ENCODE results near the gene PIP5K1B. TPM values are rescaled to one million over a fixed set of nuclear protein-coding genes. Genes with fewer than 3 reads are reported as not detected.

PIP5K1B gene
- total and polyA plus RNA-seq, 2 of the 13 experiments (the other 11 are each of a cell fraction or from before 2014, with no cell fraction given): 15.8 to 17.5 TPM

GRCh38 chr9:68705531-68706362, 707 bp downstream of the PIP5K1B start (continued):
- no peak for TF ChIP-seq ZNF274 (CRISPR knock-in tag; IDR thresholded peaks at IDR 0.05)
- peak; percentile 74 for TF ChIP-seq ZBTB7B (CRISPR knock-in tag; IDR thresholded peaks at IDR 0.05)
- no peak for TF ChIP-seq ESRRA (CRISPR knock-in tag; IDR thresholded peaks at IDR 0.05; ENCODE audit: low read depth)
- no peak; the same call in 1 of the 2 replicates for TF ChIP-seq TFDP2 (CRISPR knock-in tag; IDR thresholded peaks at IDR 0.05)
- no peak for TF ChIP-seq HMG20A (CRISPR knock-in tag; IDR thresholded peaks at IDR 0.05; ENCODE audit: borderline replicate concordance)
- TF ChIP-seq ZNF674 (CRISPR knock-in tag; IDR thresholded peaks at IDR 0.05; ENCODE audit: low read depth): no peak
- peak; percentile 27; the same call in 1 of the 2 replicates for TF ChIP-seq CEBPG (CRISPR knock-in tag; IDR thresholded peaks at IDR 0.05)
- TF ChIP-seq HOXA9 (CRISPR knock-in tag; IDR thresholded peaks at IDR 0.05; ENCODE audit: borderline replicate concordance): no peak
- TF ChIP-seq PREB (CRISPR knock-in tag; IDR thresholded peaks at IDR 0.05): no peak
- TF ChIP-seq SP4 (CRISPR knock-in tag; IDR thresholded peaks at IDR 0.05): no peak
- TF ChIP-seq LCORL (IDR thresholded peaks at IDR 0.05): no peak
- TF ChIP-seq LCORL (CRISPR knock-in tag; IDR thresholded peaks at IDR 0.05): peak; percentile 58; the same call in 1 of the 2 replicates
- peak; percentile 95 for TF ChIP-seq PATZ1 (CRISPR knock-in tag; IDR thresholded peaks at IDR 0.05)
- no peak for TF ChIP-seq ZNF792 (CRISPR knock-in tag; IDR thresholded peaks at IDR 0.05)
- 0 out of 2 replicates have a peak, but pooled peaks have one; percentile 27 for TF ChIP-seq TARDBP (CRISPR knock-in tag; IDR thresholded peaks at IDR 0.05)
- TF ChIP-seq ZNF230 (CRISPR knock-in tag; IDR thresholded peaks at IDR 0.05): no peak
- no peak for TF ChIP-seq ZNF607 (CRISPR knock-in tag; IDR thresholded peaks at IDR 0.05; ENCODE audit: borderline replicate concordance)
- no peak for TF ChIP-seq NONO (IDR thresholded peaks at IDR 0.05)
- 0 out of 2 replicates have a peak, but pooled peaks have one; percentile 22 for TF ChIP-seq NONO (CRISPR knock-in tag; conservative IDR thresholded peaks at IDR 0.05)
- 0 out of 2 replicates have a peak, but pooled peaks have one; percentile 13 for TF ChIP-seq ZNF232 (CRISPR knock-in tag; IDR thresholded peaks at IDR 0.05; ENCODE audit: borderline replicate concordance)
- TF ChIP-seq ZNF75D (CRISPR knock-in tag; IDR thresholded peaks at IDR 0.05; ENCODE audit: borderline replicate concordance): no peak
- TF ChIP-seq IRX3 (CRISPR knock-in tag; IDR thresholded peaks at IDR 0.05; ENCODE audit: borderline replicate concordance, low read depth): no peak
- TF ChIP-seq FOXK2 (IDR thresholded peaks at IDR 0.05): no peak
- no peak for TF ChIP-seq JUNB (CRISPR knock-in tag; IDR thresholded peaks at IDR 0.05; ENCODE audit: borderline replicate concordance)
- TF ChIP-seq ZNF180 (CRISPR knock-in tag; IDR thresholded peaks at IDR 0.05; ENCODE audit: borderline replicate concordance, low read depth): no peak
- TF ChIP-seq PCBP2 (optimal IDR thresholded peaks at IDR 0.05; ENCODE audit: low read depth, low read length, poor library complexity, severe bottlenecking): no peak
